K562 (cell line): ENCODE measurements around the gene CCDC9.

ENCODE experiments used
- CCNT2 ChIP-seq: IDR thresholded peaks from 2 replicates; pipeline ENCODE4 v1.6.1; 2011; ENCODE audit warnings: borderline replicate concordance, low read depth, mild to moderate bottlenecking, moderate library complexity, mixed read lengths, low read length; ENCODE audit not compliant: insufficient read length; ENCODE audit errors: extremely low read depth
- CREM ChIP-seq: IDR thresholded peaks from 2 replicates; pipeline ENCODE4 v1.6.1; 2014; ENCODE audit warnings: antibody characterized with exemption, low read depth
- CTCF ChIP-seq, 3 experiments: IDR thresholded peaks in 2 of 3; conservative IDR thresholded peaks in 1 of 3; 2 replicates each; pipeline ENCODE4 v1.5.1; 2011 to 2012; ENCODE audit warnings: low read length in 3 of 3, mild to moderate bottlenecking in 3 of 3, control low read depth in 2 of 3, improper control_type of control experiment in 1 of 3, inconsistent platforms in 1 of 3, low read depth in 1 of 3, mixed read lengths in 1 of 3, moderate library complexity in 1 of 3; ENCODE audit not compliant: insufficient read depth in 2 of 3
- FOXK2 ChIP-seq, 2 experiments: fragments of 450-650 bp; IDR thresholded peaks in 1 of 2; conservative IDR thresholded peaks in 1 of 2; 2 replicates each; pipeline ENCODE4 v1.6.1; 2016; ENCODE audit warnings: low read depth in 2 of 2, mild to moderate bottlenecking in 1 of 2
- JUND ChIP-seq, 2 experiments: IDR thresholded peaks; 2 replicates in 1 of 2; 3 replicates in 1 of 2; pipeline ENCODE4 v1.6.1; 2011; ENCODE audit warnings: borderline replicate concordance in 2 of 2, low read depth in 2 of 2, low read length in 2 of 2, improper control_type of control experiment in 1 of 2, missing biosample characterization in 1 of 2, missing genetic modification characterization in 1 of 2, missing genetic modification reagents in 1 of 2
- KDM2B ChIP-seq: fragments of 250-450 bp; sonication (Bioruptor Pico); IDR thresholded peaks from 2 replicates; pipeline ENCODE4 v1.8.0; 2021; ENCODE audit warnings: mild to moderate bottlenecking, moderate library complexity
- NR1H2 ChIP-seq: sonication (generic); formaldehyde crosslinking; IDR thresholded peaks from 2 replicates; pipeline ENCODE4 v1.4.0; 2020; ENCODE audit warnings: mild to moderate bottlenecking, missing genetic modification reagents
- POU5F1 ChIP-seq: fragments of 150-350 bp; IDR thresholded peaks from 2 replicates; pipeline ENCODE4 v1.6.1; 2014; ENCODE audit warnings: borderline replicate concordance, low read length, low read depth, mild to moderate bottlenecking; ENCODE audit not compliant: partially characterized antibody
- RAD21 ChIP-seq, 2 experiments: fragments of 250-450 bp in 1 of 2; fragments of 450-650 bp in 1 of 2; sonication (Bioruptor Pico) in 1 of 2; formaldehyde crosslinking in 1 of 2; IDR thresholded peaks in 1 of 2; conservative IDR thresholded peaks in 1 of 2; 2 replicates each; pipeline versions ENCODE4 v1.4.0 to v1.8.0; 2020 to 2022; ENCODE audit warnings: mild to moderate bottlenecking in 2 of 2, moderate library complexity in 1 of 2
- SMC3 ChIP-seq: conservative IDR thresholded peaks from 2 replicates; pipeline ENCODE4 v1.6.1; 2011; ENCODE audit warnings: low read depth, low read length, improper control_type of control experiment; ENCODE audit not compliant: insufficient read depth
- SP1 ChIP-seq: sonication (generic); formaldehyde crosslinking; IDR thresholded peaks from 2 replicates; pipeline ENCODE4 v1.8.1; 2022; ENCODE audit warnings: mild to moderate bottlenecking, missing genetic modification reagents
- ZNF551 ChIP-seq: fragments of 250-450 bp; sonication (Bioruptor Pico); IDR thresholded peaks from 2 replicates; pipeline ENCODE4 v1.5.0; 2021; ENCODE audit warnings: mild to moderate bottlenecking, moderate library complexity
- TF ChIP-seq, protein P1 (sequence below): fragments of 250-450 bp; sonication (Bioruptor Pico); IDR thresholded peaks from 2 replicates; pipeline ENCODE4 v1.6.1; 2021; ENCODE audit warnings: mild to moderate bottlenecking
- TF ChIP-seq, protein P2 (sequence below): sonication (generic); formaldehyde crosslinking; IDR thresholded peaks from 2 replicates; pipeline ENCODE4 v1.9.0; 2022; ENCODE audit warnings: mild to moderate bottlenecking, missing genetic modification reagents

GRCh38 chr19:47253467-47253881 lies 2.9 kb upstream of the CCDC9 start:
- TF ChIP-seq CREM (no peak), CTCF (IDR thresholded peaks at IDR 0.05 in 2 of 3, conservative IDR thresholded peaks at IDR 0.05 in 1 of 3; ENCODE audit: insufficient read depth in 2 of 3, low read depth in 1 of 3, low read length in 3 of 3) (no peak), KDM2B (CRISPR knock-in tag) (no peak), POU5F1 (no peak), SMC3 (no peak), RAD21 (CRISPR knock-in tag; conservative IDR thresholded peaks at IDR 0.05 in 1 of 2, IDR thresholded peaks at IDR 0.05 in 1 of 2) (no peak), CCNT2 (no peak), FOXK2 (conservative IDR thresholded peaks at IDR 0.05 in 1 of 2, IDR thresholded peaks at IDR 0.05 in 1 of 2; ENCODE audit: low read depth in 2 of 2) (no peak), NR1H2 (CRISPR knock-in tag) (no peak), SP1 (CRISPR knock-in tag) (no peak), ZNF551 (CRISPR knock-in tag) (no peak), JUND (IDR thresholded peaks at IDR 0.05; ENCODE audit: borderline replicate concordance, low read depth, low read length) (no peak), JUND (tag; IDR thresholded peaks at IDR 0.05; ENCODE audit: borderline replicate concordance, low read depth, low read length) (no peak)
- TF ChIP-seq, protein P1, sequence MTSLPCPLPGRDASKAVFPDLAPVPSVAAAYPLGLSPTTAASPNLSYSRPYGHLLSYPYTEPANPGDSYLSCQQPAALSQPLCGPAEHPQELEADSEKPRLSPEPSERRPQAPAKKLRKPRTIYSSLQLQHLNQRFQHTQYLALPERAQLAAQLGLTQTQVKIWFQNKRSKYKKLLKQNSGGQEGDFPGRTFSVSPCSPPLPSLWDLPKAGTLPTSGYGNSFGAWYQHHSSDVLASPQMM (CRISPR knock-in tag): no peak
- TF ChIP-seq, protein P2, sequence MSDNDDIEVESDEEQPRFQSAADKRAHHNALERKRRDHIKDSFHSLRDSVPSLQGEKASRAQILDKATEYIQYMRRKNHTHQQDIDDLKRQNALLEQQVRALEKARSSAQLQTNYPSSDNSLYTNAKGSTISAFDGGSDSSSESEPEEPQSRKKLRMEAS (CRISPR knock-in tag): no peak
